Mucosa of gallbladder (tissue), 1 donor: ENCODE measurements around the gene HPSE2. TPM values are rescaled to one million over a fixed set of nuclear protein-coding genes. Genes with fewer than 3 reads are reported as not detected.

Experiments used
- DNase-seq: peaks from one replicate; pipeline ENCODE4 v3.0.0-alpha.2; 2020; ENCODE audit warnings: low spot score
- total RNA-seq: library from RNA; stranded (reverse); gene quantifications from one replicate; pipeline ENCODE4 v1.2.1, GENCODE V29; 2021
- donor health status: DM: no; HTN: no; CAD: no.

Gene HPSE2
- total RNA-seq, 1 donor from 2014 or later = 12.4 TPM

DNA sequence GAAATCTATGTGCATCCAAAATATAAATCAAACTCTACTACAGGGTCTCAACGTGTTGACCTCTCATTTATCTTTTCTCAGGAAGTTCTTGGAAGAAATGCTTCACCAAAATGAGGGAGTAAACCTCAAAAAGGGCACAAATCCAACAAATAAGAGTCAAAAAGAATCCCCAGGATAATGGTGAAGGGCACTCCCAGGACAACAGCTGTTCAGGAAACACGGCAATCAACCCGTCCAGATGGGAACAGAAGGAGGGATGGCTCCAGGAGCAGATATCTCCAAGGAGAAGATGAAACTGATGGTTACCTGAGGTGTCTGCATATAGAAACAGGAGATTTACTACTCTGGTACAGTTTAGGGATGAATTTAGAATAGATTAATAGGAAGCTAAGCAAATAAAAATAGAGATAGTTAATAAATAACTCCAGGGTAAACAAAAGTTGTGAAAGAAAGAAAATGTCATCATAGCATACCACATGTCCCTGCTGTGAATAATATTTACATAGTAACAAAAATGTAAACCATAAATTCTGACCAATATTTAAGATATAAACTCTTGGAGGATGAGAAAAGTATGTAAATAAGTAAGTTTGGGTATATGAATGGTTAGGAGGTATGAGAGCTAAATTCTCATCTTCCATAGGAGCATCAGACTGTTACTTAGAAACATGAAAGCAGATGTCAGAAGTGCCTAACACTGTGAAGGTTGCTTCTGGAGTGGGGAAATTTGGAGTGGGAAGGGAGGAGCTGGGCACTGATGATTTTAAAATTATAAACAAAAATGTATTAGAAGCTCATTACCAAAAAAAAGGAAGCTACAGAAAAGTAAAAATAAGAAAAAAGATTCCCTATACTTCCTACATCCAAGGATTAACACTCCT, 551.4 kb downstream of the HPSE2 start:
- DNase-seq = no peak

DNA sequence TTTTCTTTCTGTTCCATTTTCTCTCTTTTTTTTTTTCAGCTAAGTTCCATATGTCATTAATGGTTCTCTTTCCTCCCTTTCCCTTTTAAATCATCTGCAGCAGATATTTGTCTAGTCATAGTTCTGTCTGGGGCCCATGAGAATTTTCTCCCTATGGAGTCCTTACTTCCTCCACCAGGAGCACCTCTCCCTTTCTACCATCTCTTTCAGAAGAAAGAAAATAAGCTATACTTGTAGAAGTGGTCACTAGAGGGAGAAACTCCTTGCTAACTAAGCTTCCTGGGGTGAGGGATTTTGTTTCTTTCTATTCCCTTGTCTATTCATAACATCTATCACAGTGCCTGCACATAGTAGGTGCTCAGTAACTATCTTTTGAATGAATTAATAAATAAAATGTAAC, 558.8 kb downstream of the HPSE2 start:
- DNase-seq = no peak

DNA sequence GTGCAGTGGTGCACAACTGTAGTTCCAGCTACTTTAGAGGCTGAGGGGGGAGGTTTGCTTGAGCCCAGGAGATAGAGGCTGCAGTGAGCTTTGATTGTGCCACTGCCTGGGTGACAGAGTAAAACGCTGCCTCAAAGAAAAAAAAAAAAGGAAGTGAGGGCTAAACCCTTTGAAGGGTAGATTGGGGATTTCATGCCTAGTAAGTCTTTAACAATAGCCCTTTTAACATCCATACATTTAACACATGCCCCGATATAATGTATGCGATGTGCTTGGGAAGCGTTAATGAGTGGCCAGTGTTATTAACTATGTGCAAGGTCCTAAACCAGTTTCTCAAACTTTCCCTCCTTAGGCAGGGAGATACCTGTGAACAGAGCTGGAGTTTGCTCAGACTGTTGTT, 559.8 kb downstream of the HPSE2 start:
- DNase-seq = no peak

DNA sequence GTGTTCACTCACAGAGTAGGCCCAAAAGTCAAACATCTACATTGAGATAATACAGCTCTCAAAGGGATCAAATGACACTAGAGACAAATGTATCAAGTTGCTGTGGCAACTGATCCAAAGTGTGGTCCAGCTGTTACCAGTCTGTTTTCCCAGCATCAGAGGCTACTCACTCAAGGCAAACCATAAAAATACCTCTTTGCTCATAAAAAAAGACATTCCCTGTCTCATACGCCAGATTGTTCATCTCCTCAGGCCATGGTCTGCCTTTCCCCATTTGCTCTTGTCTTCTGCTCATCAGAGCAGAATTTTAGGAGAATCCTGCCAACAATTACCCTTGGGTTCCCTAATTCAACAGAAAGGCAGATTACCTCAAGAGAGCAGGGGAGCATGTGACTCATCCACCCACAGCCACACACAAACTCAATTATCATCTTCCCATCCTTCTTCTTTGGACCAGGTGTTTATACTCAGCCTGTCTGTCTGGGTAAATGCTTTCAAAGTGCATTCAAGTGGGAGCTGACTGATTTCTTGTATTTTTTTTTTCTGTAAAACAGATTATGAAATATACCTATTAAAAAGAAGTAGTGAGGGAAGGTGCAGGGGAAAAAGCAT, 562.4 kb downstream of the HPSE2 start:
- no peak for DNase-seq

DNA sequence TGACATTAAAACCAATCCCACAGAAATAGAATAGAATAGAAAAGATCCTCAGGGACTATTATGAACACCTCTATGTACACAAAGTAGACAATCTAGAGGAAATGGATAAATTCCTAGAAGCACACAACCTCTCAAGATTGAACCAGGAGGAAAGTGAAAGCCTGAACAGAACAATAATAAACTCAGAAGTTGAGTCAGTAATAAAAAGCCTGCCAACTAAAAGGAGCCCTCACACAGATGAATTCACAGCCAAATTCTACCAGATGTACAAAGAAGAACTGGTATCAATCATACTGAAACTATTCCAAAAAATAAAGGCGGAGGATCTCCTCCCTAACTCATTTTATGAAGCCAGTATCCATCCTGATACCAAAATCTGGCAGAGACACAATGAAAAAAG, 568.6 kb downstream of the HPSE2 start:
- no peak for DNase-seq

DNA sequence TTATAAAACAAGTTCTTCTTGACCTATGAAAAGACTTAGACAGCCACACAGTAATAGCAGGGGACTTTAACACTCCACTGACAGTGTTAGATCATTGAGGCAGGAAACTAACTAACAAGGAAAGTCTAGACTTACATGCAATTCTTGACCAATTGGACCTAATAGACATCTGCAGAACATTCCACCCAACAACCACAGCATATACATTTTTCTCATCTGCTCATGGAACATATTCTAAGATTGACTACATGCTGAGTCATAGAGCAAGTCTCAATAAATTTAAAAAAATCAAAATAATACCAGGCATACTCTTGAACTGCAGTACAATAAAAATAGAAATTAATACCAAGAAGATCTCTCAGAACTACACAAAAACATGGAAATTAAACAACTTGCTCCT, 569.4 kb downstream of the HPSE2 start:
- DNase-seq = no peak

DNA sequence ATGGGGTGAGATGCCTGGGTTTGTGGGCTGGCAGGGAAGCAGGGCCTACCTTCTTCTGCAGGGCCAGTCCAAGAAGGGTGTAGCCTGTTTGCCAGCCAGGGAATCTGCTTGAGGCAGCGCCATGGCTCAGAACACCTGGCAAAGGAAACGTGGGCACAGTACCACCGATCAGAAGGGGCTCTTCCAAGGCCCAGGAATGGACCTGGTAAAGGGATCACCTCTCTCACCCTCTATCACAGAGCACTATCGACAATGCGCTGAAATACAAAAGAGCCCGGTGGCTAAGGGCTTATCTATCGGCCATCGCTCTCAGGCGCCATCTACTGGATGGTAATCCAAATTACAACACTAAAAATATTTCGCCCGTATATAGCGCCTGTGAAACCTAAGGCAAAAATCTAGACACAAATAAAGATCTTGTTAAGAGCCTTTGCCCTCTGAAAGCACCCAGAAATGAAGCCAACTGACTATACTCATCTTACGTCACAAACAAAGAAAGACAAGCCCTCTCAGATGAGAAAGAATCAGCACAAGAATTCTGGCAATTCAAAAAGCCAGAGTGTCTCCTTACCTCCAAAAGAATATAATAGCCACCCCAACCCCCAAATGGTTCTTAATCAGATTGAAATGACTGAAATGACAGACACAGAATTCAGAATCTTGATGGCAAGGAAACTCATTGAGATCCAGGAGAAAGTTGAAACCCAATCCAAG, 571.2 kb downstream of the HPSE2 start:
- no peak for DNase-seq

DNA sequence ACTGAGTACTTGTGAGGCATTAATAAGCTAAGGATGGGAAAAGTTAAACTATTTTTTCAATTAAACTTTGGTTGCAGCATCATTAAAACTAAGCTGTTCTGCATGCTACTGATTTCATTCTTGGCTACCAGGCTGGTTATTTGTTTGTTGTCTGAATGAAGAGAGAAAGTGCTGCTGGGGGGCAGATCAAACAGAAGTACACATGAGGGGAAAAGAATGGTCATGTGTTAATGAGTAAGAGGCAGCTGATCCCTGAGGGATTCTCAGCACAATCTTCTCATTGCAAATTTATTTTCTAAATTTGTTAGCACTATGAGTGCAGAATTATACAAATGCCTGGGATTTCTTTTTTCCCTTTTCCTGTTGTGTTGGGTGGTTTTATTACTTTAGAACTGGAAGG, 575.7 kb downstream of the HPSE2 start:
- no peak for DNase-seq

GRCh38 chr10:98655492-98655891, 580.2 kb downstream of the HPSE2 start:
- no peak for DNase-seq

DNA sequence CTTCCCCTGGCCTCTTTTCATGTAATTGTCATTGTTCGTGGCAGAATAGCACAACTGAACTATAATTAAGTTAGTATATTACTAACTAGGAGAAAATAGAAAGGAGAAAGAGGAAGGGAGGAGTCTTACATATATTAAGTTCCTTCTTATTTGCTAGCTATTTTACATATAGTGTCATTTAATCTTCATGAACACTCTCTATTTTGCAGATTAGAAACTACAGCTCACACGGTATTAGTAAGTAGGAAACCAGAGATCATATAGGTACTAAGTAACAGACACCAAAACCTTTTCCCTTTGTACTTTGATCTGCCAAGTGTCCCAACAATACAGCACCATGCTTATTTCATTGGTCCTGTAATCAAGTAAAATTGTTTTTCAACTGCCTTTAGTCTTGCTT, 586.5 kb downstream of the HPSE2 start:
- no peak for DNase-seq

DNA sequence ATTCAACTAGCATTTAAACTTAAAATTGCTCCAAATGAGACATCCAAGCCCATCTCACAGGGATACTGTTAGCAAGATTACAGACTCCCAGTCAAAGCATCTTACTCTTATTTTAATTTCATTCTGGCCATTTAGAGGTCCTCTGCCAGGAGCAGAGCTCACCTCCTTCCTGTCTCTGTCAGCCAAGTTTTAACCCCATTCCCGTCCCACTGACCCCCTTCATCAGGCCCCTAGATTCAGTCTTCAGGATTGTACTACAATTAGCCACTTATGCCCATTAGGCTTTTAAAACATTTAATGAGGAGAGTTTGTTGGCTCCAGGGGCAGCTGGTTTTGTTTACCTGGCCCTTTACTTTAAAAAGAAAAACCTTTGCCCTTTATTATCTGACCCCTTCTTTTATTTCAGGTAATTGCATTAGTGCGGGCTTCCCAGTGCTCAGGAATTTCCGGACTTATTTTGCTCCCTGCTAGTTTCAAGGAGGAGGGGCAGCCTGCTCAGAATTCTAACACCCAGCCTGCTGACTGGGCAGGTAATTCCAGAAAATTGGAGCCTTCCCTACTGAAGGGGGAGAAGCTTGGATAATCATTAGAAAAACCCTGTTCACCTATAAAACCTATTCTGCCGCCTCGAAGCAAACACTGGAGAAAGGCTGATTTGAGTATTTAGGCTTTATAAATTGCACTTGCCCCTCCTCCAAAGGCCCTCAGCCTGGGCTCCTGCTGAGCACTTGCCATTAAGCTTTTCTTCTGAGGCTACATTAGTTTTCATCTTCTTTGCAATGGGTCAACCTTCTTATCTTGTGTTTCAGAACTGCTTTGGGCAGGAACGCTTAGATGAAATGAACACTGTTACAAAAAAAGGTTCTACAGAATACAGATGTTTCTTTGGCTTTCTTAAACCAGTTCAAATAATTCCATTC, 588.4 kb downstream of the HPSE2 start:
- DNase-seq = no peak

- no peak for DNase-seq
Measured at GRCh38 chr10:98644466-98644865, 591.2 kb downstream of the HPSE2 start.

GRCh38 chr10:98642281-98642680, 593.4 kb downstream of the HPSE2 start:
- no peak for DNase-seq

- no peak for DNase-seq
Measured at GRCh38 chr10:98638920-98639319, 596.7 kb downstream of the HPSE2 start.

GRCh38 chr10:98636921-98637329, 598.7 kb downstream of the HPSE2 start:
- no peak for DNase-seq

- no peak for DNase-seq
Measured at GRCh38 chr10:98632456-98633150, 603.0 kb downstream of the HPSE2 start.

GRCh38 chr10:98628206-98628605, 607.4 kb downstream of the HPSE2 start:
- no peak for DNase-seq

- DNase-seq = no peak
Measured at GRCh38 chr10:98627711-98628110, 607.9 kb downstream of the HPSE2 start.

DNA sequence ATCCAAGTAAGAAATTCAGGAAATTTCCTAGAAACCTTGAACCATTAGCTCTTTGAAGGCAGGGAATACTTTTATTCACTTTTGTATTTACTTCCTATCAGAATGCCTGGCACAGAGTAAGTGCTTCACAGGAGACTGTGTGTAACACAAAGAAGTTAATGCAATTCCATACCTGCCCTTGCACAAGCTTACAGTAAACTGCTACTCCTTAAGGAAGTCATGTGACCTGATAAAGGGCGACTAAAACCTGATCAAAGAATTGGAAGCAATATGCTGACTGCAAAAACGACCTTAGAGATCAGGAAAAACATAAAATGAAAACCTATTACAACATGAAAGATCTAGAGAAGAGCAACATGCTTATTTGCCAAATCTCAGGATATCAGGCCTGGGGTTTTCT, 610.7 kb downstream of the HPSE2 start:
- DNase-seq = no peak

GRCh38 chr10:98623176-98623575, 612.5 kb downstream of the HPSE2 start:
- DNase-seq = no peak

DNA sequence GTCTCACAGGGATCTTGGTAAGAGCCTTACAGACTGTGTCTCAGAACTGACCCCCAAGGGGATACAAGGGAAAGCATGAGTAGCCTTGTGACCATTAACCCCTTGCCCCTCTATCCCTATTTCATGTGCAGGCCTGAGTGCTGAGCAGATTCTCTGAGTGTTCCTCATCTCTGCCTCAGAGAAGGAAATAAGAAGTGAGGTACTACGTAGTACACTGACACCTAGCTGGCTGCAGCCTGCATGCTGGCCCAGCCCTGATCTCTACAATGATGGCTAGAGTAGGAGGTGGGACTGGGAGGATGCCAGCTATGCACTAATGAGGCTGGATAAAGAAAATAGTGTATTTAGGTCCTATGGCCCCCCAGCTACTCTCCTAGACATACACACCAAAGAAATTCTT, 614.0 kb downstream of the HPSE2 start:
- DNase-seq = no peak
